Panc1 (cell line): ENCODE measurements around the gene NATD1. TPM values are rescaled to one million over a fixed set of nuclear protein-coding genes. Genes with fewer than 3 reads are reported as not detected.

Experiments
- ATAC-seq: fragments of 200-7000 bp; cut with Tn5 transposase; 2 replicates; pipeline ENCODE4 v1.9.1; 2020; ENCODE audit warnings: mild to moderate bottlenecking, moderate library complexity
- BruUV-seq: library from RNA; stranded (reverse); fragments of 400-500 nt; replicated peaks from 2 replicates; lab custom pipeline; 2021; lab: Mats Ljungman, UMichigan
- CTCF ChIA-PET: fragments of 300-600 bp; sonication (Branson Sonifier 250); formaldehyde crosslinking; loops from one replicate; lab custom pipeline; 2022; ENCODE audit warnings: antibody characterized with exemption; lab: Charles Lee
- POLR2A ChIA-PET: fragments of 300-600 bp; sonication (Branson Sonifier 250); formaldehyde crosslinking; loops from one replicate; lab custom pipeline; 2022; ENCODE audit warnings: antibody characterized with exemption; lab: Charles Lee
- DNase-seq: peaks from one replicate; pipeline ENCODE4 v3.0.0-alpha.2; 2010; ENCODE audit warnings: low read depth, low spot score
- H3K27ac ChIP-seq: 2 replicates; pipeline ENCODE4 v1.5.1; 2011; ENCODE audit warnings: mild to moderate bottlenecking, low read length, inconsistent platforms
- H3K27me3 ChIP-seq: fragments of 200-500 bp; sonication (Bioruptor generic); 2 replicates; pipeline ENCODE4 v1.6.0; 2014; ENCODE audit warnings: low read length, inconsistent platforms; ENCODE audit not compliant: control insufficient read depth, insufficient read depth
- H3K36me3 ChIP-seq: fragments of 200-500 bp; sonication (Bioruptor generic); 2 replicates; pipeline ENCODE4 v1.5.1; 2014; ENCODE audit warnings: inconsistent platforms, mild to moderate bottlenecking, low read length, moderate library complexity; ENCODE audit not compliant: control insufficient read depth, insufficient read depth
- H3K4me1 ChIP-seq: 2 replicates; pipeline ENCODE4 v1.5.1; 2011; ENCODE audit warnings: inconsistent platforms, mild to moderate bottlenecking, low read length, moderate library complexity; ENCODE audit not compliant: control insufficient read depth, insufficient read depth
- H3K4me3 ChIP-seq, 2 experiments: 2 replicates each; pipeline ENCODE4 v1.5.1; 2011 to 2012; ENCODE audit warnings: low read depth in 2 of 2, low read length in 2 of 2, mild to moderate bottlenecking in 2 of 2, inconsistent platforms in 1 of 2, moderate library complexity in 1 of 2
- H3K9me3 ChIP-seq: fragments of 200-500 bp; sonication (Bioruptor generic); 2 replicates; pipeline ENCODE4 v1.5.1; 2014; ENCODE audit warnings: low read depth, mild to moderate bottlenecking, inconsistent platforms, low read length, moderate library complexity; ENCODE audit not compliant: control insufficient read depth, insufficient read depth
- CTCF ChIP-seq: fragments of 450-650 bp; IDR thresholded peaks from 2 replicates; pipeline ENCODE4 v1.5.1; 2017; ENCODE audit warnings: mild to moderate bottlenecking
- POLR2AphosphoS5 ChIP-seq: IDR thresholded peaks from 2 replicates; pipeline ENCODE4 v1.6.1; 2012; ENCODE audit warnings: mild to moderate bottlenecking, low read depth, low read length, moderate library complexity
- REST ChIP-seq, 2 experiments: IDR thresholded peaks; 2 replicates each; pipeline ENCODE4 v1.6.1; 2011 to 2012; ENCODE audit warnings: low read depth in 2 of 2, control low read depth in 1 of 2, low read length in 1 of 2, mild to moderate bottlenecking in 1 of 2, moderate library complexity in 1 of 2; ENCODE audit not compliant: insufficient read depth in 1 of 2
- SIN3A ChIP-seq: IDR thresholded peaks from 2 replicates; pipeline ENCODE4 v1.6.1; 2012; ENCODE audit warnings: low read depth, mild to moderate bottlenecking, low read length, moderate library complexity, borderline replicate concordance; ENCODE audit not compliant: insufficient read depth
- TCF7L2 ChIP-seq: IDR thresholded peaks from 2 replicates; pipeline ENCODE4 v1.6.1; 2011; ENCODE audit warnings: mild to moderate bottlenecking, low read depth, low read length, inconsistent platforms
- in situ Hi-C: cut with HindIII; loops from 2 replicates; pipeline ENCODE4 v1.10.0; 2016; ENCODE audit warnings: low sequenced_read_pairs, low pct_unique_long_range_greater_than_20kb
- intact Hi-C: fragments of 100-400 bp; cut with micrococcal nuclease; formaldehyde crosslinking; loops from one replicate; pipeline ENCODE4 v1.10.0; 2022; ENCODE audit not compliant: unreplicated experiment
- total RNA-seq: library from RNA; stranded (reverse); gene quantifications from one replicate; pipeline ENCODE4 v1.2.1, GENCODE V29; 2021; ENCODE audit not compliant: unreplicated experiment

NATD1 gene
- total RNA-seq, 1 experiment from 2014 or later = 2.8 TPM

DNA sequence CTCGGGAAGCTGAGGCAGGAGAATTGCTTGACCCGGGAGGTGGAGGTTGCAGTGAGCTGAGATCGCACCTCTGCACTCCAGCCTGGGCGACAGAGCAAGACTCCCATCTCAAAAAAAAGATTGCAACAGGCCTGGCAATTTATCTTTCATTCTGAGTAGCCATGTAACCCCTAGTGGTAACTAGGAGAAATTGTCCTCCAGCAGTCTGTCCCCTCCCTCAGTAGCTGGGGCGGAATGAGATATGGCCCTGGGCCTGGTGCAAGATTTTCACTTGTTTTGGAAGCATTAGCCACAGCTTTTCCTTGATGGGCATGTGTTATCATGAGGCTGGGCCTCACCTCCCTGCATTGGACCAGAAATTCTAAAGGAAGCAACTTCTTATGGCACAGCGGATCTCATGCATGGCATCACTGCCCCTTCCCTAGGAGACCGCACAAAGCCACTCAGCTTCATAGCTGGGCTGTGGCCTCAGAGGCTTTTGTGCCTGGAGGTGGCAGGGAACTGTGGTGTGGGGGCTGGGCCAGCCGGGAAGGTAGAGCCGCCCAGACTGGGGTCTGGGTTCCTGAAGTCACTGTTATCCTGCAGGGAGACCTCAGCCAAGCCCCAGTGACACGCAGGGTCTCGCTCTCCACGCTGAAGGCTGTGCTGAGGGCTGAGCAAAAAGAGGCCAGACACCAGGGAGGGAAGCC lies 13.4 kb downstream of the NATD1 start:
- Histone ChIP-seq H3K27me3 (no peaks in the 10 kb centered on the region), H3K36me3 (no peaks in the 10 kb centered on the region), H3K27ac (no peak overlapping the region), H3K4me3 (no peak overlapping the region), H3K4me1 (no peaks in the 10 kb centered on the region), H3K9me3 (no peaks in the 10 kb centered on the region)
- ChIA-PET CTCF (interaction anchor here (0.6 kb wide), 1 partner anchor 11 kb away, joined by 4 read pairs; no protein-coding TSS in a partner anchor), POLR2A (no interaction called here)
- peak; percentile 72 for TF ChIP-seq CTCF
- TF ChIP-seq TCF7L2 = no peak
- in situ Hi-C loops (no loop called here), intact Hi-C loops (no loop called here)
- 0 out of 2 replicates have a peak, but pooled peaks have one; percentile 61 for ATAC-seq
- no TSS peak for BruUV-seq
- no peak for DNase-seq

- in situ Hi-C loops = no loop called here
- POLR2A ChIA-PET = no interaction called here
- no peak for ATAC-seq
- CTCF ChIA-PET = interaction anchor here (0.7 kb wide), 1 partner anchor 193 kb away, joined by 4 read pairs; no protein-coding TSS in a partner anchor
- BruUV-seq = no TSS peak
- Histone ChIP-seq H3K9me3 (no peaks in the 10 kb centered on the region), H3K4me1 (no peaks in the 10 kb centered on the region), H3K36me3 (no peaks in the 10 kb centered on the region), H3K27ac (no peak overlapping the region), H3K27me3 (no peaks in the 10 kb centered on the region), H3K4me3 (no peak overlapping the region)
- TF ChIP-seq REST (IDR thresholded peaks at IDR 0.05; ENCODE audit: insufficient read depth in 1 of 2, low read depth in 2 of 2, low read length in 1 of 2) (no peak), TCF7L2 (no peak), CTCF (no peak), SIN3A (no peak), POLR2AphosphoS5 (no peak)
- DNase-seq = no peak
- intact Hi-C loops = no loop called here
These were observed 17.3 kb downstream of the NATD1 start for GRCh38 chr17:21235921-21236320.
